ENCODE results near the gene POLA1.

Gene POLA1

GRCh38 chrX:24768556-24768955, 74.8 kb downstream of the POLA1 start:
- no peak for DNase-seq (ENCODE audit: low spot score)
- TF ChIP-seq, protein P1, sequence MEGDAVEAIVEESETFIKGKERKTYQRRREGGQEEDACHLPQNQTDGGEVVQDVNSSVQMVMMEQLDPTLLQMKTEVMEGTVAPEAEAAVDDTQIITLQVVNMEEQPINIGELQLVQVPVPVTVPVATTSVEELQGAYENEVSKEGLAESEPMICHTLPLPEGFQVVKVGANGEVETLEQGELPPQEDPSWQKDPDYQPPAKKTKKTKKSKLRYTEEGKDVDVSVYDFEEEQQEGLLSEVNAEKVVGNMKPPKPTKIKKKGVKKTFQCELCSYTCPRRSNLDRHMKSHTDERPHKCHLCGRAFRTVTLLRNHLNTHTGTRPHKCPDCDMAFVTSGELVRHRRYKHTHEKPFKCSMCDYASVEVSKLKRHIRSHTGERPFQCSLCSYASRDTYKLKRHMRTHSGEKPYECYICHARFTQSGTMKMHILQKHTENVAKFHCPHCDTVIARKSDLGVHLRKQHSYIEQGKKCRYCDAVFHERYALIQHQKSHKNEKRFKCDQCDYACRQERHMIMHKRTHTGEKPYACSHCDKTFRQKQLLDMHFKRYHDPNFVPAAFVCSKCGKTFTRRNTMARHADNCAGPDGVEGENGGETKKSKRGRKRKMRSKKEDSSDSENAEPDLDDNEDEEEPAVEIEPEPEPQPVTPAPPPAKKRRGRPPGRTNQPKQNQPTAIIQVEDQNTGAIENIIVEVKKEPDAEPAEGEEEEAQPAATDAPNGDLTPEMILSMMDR (IDR thresholded peaks at IDR 0.05; ENCODE audit: extremely low read depth, missing control alignments), result no peak

- no peak for DNase-seq (ENCODE audit: low spot score)
- TF ChIP-seq, protein P1 (IDR thresholded peaks at IDR 0.05; ENCODE audit: extremely low read depth, missing control alignments), result no peak
Measured at GRCh38 chrX:24774650-24775049, 80.9 kb downstream of the POLA1 start.

- TF ChIP-seq, protein P1 (IDR thresholded peaks at IDR 0.05; ENCODE audit: extremely low read depth, missing control alignments), result no peak
Measured at GRCh38 chrX:24775891-24776290, 82.2 kb downstream of the POLA1 start.

DNA sequence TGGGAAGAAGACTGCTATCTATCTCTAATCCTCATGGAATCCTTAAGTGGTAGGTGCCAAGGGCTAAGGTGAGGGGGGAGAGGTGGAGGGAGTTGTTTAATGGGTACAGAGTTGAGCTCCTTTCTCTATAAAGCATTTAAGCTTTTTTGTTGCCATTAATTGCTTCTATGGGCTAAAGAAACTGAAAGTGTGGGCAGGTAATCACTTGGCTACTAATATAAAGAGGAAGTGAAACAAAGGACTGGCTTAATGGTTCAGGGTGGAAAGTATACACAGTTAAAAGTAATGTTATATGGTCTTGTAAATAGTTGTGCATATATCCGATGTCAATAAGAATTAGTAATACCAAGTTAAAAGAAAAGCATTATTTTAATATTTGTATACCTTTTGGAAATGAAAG, 83.9 kb downstream of the POLA1 start:
- DNase-seq (ENCODE audit: low spot score), result peak; percentile 37
- TF ChIP-seq, protein P1 (IDR thresholded peaks at IDR 0.05; ENCODE audit: extremely low read depth, missing control alignments), result no peak

More at GRCh38 chrX:24775891-24776290, 82.2 kb downstream of the POLA1 start:
- DNase-seq (ENCODE audit: low spot score), result no peak

GRCh38 chrX:24782011-24782410, 88.3 kb downstream of the POLA1 start:
- TF ChIP-seq, protein P1 (IDR thresholded peaks at IDR 0.05; ENCODE audit: extremely low read depth, missing control alignments), result no peak
- no peak for DNase-seq (ENCODE audit: low spot score)

DNA sequence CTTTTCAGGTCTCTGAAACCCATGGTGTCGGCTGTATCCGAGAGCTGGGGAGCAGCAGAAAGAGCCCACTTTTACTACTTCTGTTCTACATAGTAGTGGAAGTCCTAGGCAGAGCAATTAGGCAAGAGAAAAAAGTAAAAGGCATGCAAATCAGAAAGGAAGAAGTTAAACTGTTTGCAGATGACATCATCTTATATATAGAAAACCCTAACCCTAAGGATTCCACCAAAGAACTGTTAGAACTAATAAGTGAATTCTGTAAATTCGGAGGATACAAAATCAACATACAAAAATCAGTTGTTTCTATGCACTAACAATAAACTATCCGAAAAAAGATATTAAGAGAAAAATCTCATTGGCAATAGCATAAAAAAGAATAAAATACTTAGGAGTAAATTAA, 95.3 kb downstream of the POLA1 start:
- no peak for DNase-seq (ENCODE audit: low spot score)
- TF ChIP-seq, protein P1 (IDR thresholded peaks at IDR 0.05; ENCODE audit: extremely low read depth, missing control alignments), result no peak

DNA sequence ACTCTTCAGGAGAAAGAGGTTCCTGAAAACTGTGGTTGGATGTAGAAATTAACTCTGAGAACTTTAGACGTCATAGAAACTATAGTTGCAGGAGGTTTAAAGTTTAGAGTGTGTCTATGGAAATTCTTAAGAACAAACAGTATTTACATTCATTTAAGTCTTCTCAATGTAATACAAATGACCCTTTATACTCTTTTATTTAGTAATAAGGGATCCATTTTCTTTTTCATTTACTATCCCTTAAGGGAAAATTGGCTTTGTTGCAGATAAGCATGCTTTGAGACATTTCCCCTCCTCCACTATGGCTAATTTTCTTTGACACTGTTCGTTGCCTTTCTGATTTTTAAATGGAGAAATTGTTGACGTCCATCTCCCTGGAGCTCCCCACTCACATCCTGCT, 96.4 kb downstream of the POLA1 start:
- TF ChIP-seq, protein P1 (IDR thresholded peaks at IDR 0.05; ENCODE audit: extremely low read depth, missing control alignments), result no peak
- DNase-seq (ENCODE audit: low spot score), result no peak

Measured in GM20000 (cell line).